GM19455 (cell line): ENCODE data around the gene CDH13.

ENCODE experiments used
- ATAC-seq: cut with Tn5 transposase; IDR thresholded peaks from one replicate; pipeline ENCODE4 v1.9.1; 2021; ENCODE audit not compliant: unreplicated experiment

CDH13 gene

GRCh38 chr16:82833378-82833993, 206.7 kb downstream of the CDH13 start:
- ATAC-seq: no peak

GRCh38 chr16:82834151-82834815, 207.5 kb downstream of the CDH13 start:
- no peak for ATAC-seq

GRCh38 chr16:82835487-82836155, 208.9 kb downstream of the CDH13 start:
- ATAC-seq: no peak

- ATAC-seq: no peak
Measured at GRCh38 chr16:82841108-82841507, 214.3 kb downstream of the CDH13 start.

- no peak for ATAC-seq
Measured at GRCh38 chr16:82843606-82844271, 217.0 kb downstream of the CDH13 start.

- no peak for ATAC-seq
Measured at GRCh38 chr16:82845116-82845515, 218.3 kb downstream of the CDH13 start.

GRCh38 chr16:82846806-82847205, 220.0 kb downstream of the CDH13 start:
- no peak for ATAC-seq

GRCh38 chr16:82848013-82848412, 221.2 kb downstream of the CDH13 start:
- no peak for ATAC-seq

GRCh38 chr16:82852388-82853008, 225.7 kb downstream of the CDH13 start:
- no peak for ATAC-seq

- no peak for ATAC-seq
Measured at GRCh38 chr16:82855471-82855870, 228.7 kb downstream of the CDH13 start.

GRCh38 chr16:82857693-82858365, 231.1 kb downstream of the CDH13 start:
- no peak for ATAC-seq

- no peak for ATAC-seq
Measured at GRCh38 chr16:82859662-82860061, 232.9 kb downstream of the CDH13 start.

- no peak for ATAC-seq
Measured at GRCh38 chr16:82860071-82860470, 233.3 kb downstream of the CDH13 start.

- no peak for ATAC-seq
Measured at GRCh38 chr16:82862057-82862456, 235.3 kb downstream of the CDH13 start.

- ATAC-seq: no peak
Measured at GRCh38 chr16:82864332-82865040, 237.7 kb downstream of the CDH13 start.

- no peak for ATAC-seq
Measured at GRCh38 chr16:82865412-82865811, 238.6 kb downstream of the CDH13 start.

GRCh38 chr16:82867485-82867884, 240.7 kb downstream of the CDH13 start:
- ATAC-seq: no peak

GRCh38 chr16:82874271-82874670, 247.5 kb downstream of the CDH13 start:
- ATAC-seq: no peak

- no peak for ATAC-seq
Measured at GRCh38 chr16:82874672-82875071, 247.9 kb downstream of the CDH13 start.

- ATAC-seq: no peak
Measured at GRCh38 chr16:82876951-82877350, 250.2 kb downstream of the CDH13 start.
